Brain microvascular endothelial cell (primary cell): ENCODE data around the gene NFU1.

Experiments used
- DNase-seq: peaks from one replicate; pipeline ENCODE4 v3.0.0-alpha.2; 2020
- H3K27ac ChIP-seq: fragments of 250-450 bp; sonication (Bioruptor Pico); 2 replicates; pipeline ENCODE4 v1.5.1; 2020; ENCODE audit warnings: mild to moderate bottlenecking, moderate library complexity
- H3K27me3 ChIP-seq: fragments of 250-450 bp; sonication (Bioruptor Pico); replicated peaks from 2 replicates; pipeline ENCODE4 v1.5.1; 2020; ENCODE audit warnings: mild to moderate bottlenecking
- H3K36me3 ChIP-seq: fragments of 250-450 bp; sonication (Bioruptor Pico); replicated peaks from 2 replicates; pipeline ENCODE4 v1.5.1; 2020; ENCODE audit warnings: mild to moderate bottlenecking
- H3K4me3 ChIP-seq: 2 replicates; pipeline ENCODE4 v1.5.1; 2011; ENCODE audit warnings: low read depth, mild to moderate bottlenecking, control low read depth, low read length, moderate library complexity
- CTCF ChIP-seq: IDR thresholded peaks from 2 replicates; pipeline ENCODE4 v1.5.1; 2011; ENCODE audit warnings: low read depth, mild to moderate bottlenecking, moderate library complexity, low read length, control low read depth, inconsistent platforms; ENCODE audit errors: missing control alignments
- in situ Hi-C: cut with HindIII; loops from 2 replicates; pipeline ENCODE4 v1.10.0; 2017; ENCODE audit warnings: low sequenced_read_pairs, low pct_ligation_motif_present

NFU1 gene

GRCh38 chr2:69390471-69390870 is 46.8 kb downstream of the NFU1 start:
- peaks cover 11% of the 10 kb centered on the region for H3K36me3 ChIP-seq
- no peak for DNase-seq
- in situ Hi-C loops, result no loop called here
- no peaks in the 10 kb centered on the region for H3K27me3 ChIP-seq
- no peak overlapping the region for H3K27ac ChIP-seq
- H3K4me3 ChIP-seq, result no peak overlapping the region
- TF ChIP-seq CTCF, result no peak

DNA sequence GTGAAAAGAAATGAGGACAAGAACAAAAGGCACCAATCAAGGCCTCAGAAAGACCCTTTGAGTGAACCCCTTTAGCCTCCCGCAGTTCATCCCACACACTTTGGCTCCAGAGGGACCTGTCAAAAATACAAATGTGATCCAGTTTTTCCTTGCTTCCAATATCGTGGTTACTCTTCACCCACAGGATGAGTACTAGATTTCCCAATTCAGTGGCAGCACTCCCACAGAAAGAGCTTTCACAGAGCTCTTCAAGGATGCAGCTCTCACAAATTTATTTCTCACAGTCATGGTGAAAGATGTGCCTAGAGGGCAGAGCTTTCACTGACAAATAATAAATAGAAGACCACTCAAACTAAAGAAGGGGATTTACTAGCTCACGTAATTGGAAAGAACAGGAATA is 47.2 kb downstream of the NFU1 start:
- TF ChIP-seq CTCF, result no peak
- no peak overlapping the region for H3K27ac ChIP-seq
- H3K27me3 ChIP-seq, result no peaks in the 10 kb centered on the region
- H3K4me3 ChIP-seq, result no peak overlapping the region
- no peak for DNase-seq
- H3K36me3 ChIP-seq, result peaks cover 10% of the 10 kb centered on the region
- in situ Hi-C loops, result no loop called here

GRCh38 chr2:69389271-69389670 is 48.0 kb downstream of the NFU1 start:
- no peak for TF ChIP-seq CTCF
- in situ Hi-C loops, result no loop called here
- DNase-seq, result no peak
- Histone ChIP-seq H3K27me3 (no peaks in the 10 kb centered on the region), H3K36me3 (peaks cover 3% of the 10 kb centered on the region), H3K4me3 (no peak overlapping the region), H3K27ac (no peak overlapping the region)

GRCh38 chr2:69387770-69388481 is 49.3 kb downstream of the NFU1 start:
- Histone ChIP-seq H3K36me3 (peaks cover 3% of the 10 kb centered on the region), H3K4me3 (peak overlapping the region; percentile 65), H3K27me3 (no peaks in the 10 kb centered on the region), H3K27ac (peak overlapping the region; percentile 94)
- no peak for TF ChIP-seq CTCF
- no peak for DNase-seq
- in situ Hi-C loops, result no loop called here

DNA sequence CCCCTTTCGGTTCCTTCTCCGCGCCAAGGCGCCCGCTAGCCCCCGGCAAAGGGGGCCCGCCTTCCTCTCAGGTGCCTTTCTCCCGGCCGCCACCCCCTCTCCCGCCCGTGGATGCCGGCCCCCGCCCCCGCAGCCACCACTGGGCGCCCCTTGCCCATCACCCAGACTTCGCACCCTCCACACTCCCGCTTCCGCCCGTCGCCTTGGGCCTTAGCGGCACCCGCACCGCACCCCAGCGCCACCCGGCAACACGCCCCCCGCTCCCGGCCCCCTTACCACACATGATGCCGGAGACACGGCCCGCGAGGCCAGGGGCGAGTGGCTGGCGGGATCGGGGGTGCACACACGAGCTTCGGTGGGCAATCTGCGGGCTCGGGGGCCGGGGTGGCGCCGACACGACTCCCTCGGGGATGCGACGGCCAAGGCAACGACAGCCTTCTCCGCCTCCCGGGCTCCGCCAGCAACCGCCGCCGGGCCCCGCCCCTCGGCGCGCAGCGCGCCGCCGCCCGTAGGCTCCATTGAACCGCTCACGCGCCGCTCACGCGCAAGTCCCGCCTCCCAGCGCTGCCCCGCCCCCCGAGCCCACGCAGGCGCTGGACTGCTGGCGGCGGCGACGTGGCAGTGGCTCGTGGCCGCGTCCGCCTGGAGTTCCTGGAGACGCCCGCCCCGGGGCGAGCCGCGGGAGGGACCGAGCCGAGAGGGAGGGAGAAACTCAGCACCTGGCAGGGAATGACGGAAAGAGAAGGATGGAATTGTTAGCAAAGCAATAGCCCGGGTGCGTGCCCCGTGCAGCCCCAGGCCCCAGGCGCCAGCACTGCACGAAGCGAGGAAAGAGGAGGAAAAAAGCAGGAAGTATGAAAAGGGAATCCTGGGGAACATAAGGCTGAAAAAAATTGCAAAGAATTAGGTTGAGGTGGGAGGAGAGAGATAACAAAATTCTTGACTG is 50.2 kb downstream of the NFU1 start, which contains the start of gene GFPT1:
Gene GFPT1, minus strand, starts transcription at position 439 of the 946 bp plus-strand sequence. Its CDS starts 156 bp downstream, at position 283.
- Histone ChIP-seq H3K27me3 (no peaks in the 10 kb centered on the region), H3K27ac (peak within 1 kb of the TSS; percentile 94), H3K4me3 (peak within 1 kb of the TSS; percentile 83), H3K36me3 (peaks cover 8% of the 10 kb centered on the region)
- in situ Hi-C loops, result no loop called here
- no peak for TF ChIP-seq CTCF
- peak; percentile 90 for DNase-seq
